HCT116 (cell line): ENCODE measurements around the gene PKNOX2.

Experiments
- CTCF ChIP-seq, 3 experiments: fragments of 200-600 bp in 1 of 3; sonication (generic) in 1 of 3; IDR thresholded peaks in 2 of 3; conservative IDR thresholded peaks in 1 of 3; 2 replicates each; pipeline ENCODE4 v1.5.1; 2012 to 2017; ENCODE audit warnings: low read depth in 2 of 3, low read length in 2 of 3, antibody characterized with exemption in 1 of 3, borderline replicate concordance in 1 of 3, control low read depth in 1 of 3, mild to moderate bottlenecking in 1 of 3, mixed read lengths in 1 of 3, mixed run types in 1 of 3, moderate library complexity in 1 of 3; ENCODE audit not compliant: insufficient read depth in 1 of 3
- EZH2 ChIP-seq: fragments of 200-600 bp; sonication (generic); IDR thresholded peaks from 2 replicates; pipeline ENCODE4 v1.6.1; 2017; ENCODE audit warnings: antibody characterized with exemption, mixed run types
- POLR2A ChIP-seq: IDR thresholded peaks from 2 replicates; pipeline ENCODE4 v1.7.0; 2011; ENCODE audit warnings: borderline replicate concordance; ENCODE audit not compliant: insufficient read depth, insufficient read length; ENCODE audit errors: extremely low read depth
- SIN3A ChIP-seq: IDR thresholded peaks from 2 replicates; pipeline ENCODE4 v1.6.1; 2012; ENCODE audit warnings: low read depth
- ZBTB33 ChIP-seq: IDR thresholded peaks from 2 replicates; pipeline ENCODE4 v1.6.1; 2011; ENCODE audit warnings: mild to moderate bottlenecking, low read length, moderate library complexity; ENCODE audit not compliant: insufficient replicate concordance; ENCODE audit errors: extremely low read depth
- TF ChIP-seq, protein P1 (sequence below): IDR thresholded peaks from 2 replicates; pipeline ENCODE4 v1.6.1; 2012
- TF ChIP-seq, protein P2 (sequence below): IDR thresholded peaks from 2 replicates; pipeline ENCODE4 v1.6.1; 2012; ENCODE audit warnings: low read depth

- TF ChIP-seq EZH2: no peak
- no peak for TF ChIP-seq CTCF (IDR thresholded peaks at IDR 0.05 in 2 of 3, conservative IDR thresholded peaks at IDR 0.05 in 1 of 3; ENCODE audit: borderline replicate concordance in 1 of 3, insufficient read depth in 1 of 3, low read depth in 2 of 3, low read length in 2 of 3)
- no peak for TF ChIP-seq POLR2A
- TF ChIP-seq, protein P1, sequence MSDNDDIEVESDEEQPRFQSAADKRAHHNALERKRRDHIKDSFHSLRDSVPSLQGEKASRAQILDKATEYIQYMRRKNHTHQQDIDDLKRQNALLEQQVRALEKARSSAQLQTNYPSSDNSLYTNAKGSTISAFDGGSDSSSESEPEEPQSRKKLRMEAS: no peak
- TF ChIP-seq SIN3A: no peak
- TF ChIP-seq, protein P2, sequence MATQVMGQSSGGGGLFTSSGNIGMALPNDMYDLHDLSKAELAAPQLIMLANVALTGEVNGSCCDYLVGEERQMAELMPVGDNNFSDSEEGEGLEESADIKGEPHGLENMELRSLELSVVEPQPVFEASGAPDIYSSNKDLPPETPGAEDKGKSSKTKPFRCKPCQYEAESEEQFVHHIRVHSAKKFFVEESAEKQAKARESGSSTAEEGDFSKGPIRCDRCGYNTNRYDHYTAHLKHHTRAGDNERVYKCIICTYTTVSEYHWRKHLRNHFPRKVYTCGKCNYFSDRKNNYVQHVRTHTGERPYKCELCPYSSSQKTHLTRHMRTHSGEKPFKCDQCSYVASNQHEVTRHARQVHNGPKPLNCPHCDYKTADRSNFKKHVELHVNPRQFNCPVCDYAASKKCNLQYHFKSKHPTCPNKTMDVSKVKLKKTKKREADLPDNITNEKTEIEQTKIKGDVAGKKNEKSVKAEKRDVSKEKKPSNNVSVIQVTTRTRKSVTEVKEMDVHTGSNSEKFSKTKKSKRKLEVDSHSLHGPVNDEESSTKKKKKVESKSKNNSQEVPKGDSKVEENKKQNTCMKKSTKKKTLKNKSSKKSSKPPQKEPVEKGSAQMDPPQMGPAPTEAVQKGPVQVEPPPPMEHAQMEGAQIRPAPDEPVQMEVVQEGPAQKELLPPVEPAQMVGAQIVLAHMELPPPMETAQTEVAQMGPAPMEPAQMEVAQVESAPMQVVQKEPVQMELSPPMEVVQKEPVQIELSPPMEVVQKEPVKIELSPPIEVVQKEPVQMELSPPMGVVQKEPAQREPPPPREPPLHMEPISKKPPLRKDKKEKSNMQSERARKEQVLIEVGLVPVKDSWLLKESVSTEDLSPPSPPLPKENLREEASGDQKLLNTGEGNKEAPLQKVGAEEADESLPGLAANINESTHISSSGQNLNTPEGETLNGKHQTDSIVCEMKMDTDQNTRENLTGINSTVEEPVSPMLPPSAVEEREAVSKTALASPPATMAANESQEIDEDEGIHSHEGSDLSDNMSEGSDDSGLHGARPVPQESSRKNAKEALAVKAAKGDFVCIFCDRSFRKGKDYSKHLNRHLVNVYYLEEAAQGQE: no peak
- TF ChIP-seq ZBTB33: no peak
These were observed 108.3 kb downstream of the PKNOX2 start for GRCh38 chr11:125272821-125273220.
